ENCODE results near the gene GPR84.
"Not testable (repeated sequence)": the region's sequence is repeated elsewhere in the genome, so short reads cannot be mapped to it uniquely, and the experiment has no call there.

Gene GPR84

DNA sequence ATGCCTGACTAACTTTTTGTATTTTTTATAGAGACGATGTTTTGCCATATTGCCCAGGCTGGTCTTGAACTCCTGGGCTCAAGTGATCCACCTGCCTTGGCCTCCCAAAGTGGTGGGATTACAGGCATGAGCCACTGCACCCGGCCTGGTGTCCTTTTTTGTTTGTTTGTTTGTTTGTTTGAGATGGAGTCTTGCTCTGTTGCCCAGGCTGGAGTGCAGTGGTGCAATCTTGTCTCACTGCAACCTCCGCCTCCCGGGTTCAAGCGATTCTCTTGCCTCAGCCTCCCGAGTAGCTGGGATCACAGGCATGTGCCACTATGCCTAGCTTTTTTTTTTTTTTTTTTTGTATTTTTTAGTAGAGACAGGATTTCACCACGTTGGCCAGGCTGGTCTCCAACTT lies 10.0 kb downstream of the GPR84 start:
- not testable (repeated sequence) for DNase-seq

DNA sequence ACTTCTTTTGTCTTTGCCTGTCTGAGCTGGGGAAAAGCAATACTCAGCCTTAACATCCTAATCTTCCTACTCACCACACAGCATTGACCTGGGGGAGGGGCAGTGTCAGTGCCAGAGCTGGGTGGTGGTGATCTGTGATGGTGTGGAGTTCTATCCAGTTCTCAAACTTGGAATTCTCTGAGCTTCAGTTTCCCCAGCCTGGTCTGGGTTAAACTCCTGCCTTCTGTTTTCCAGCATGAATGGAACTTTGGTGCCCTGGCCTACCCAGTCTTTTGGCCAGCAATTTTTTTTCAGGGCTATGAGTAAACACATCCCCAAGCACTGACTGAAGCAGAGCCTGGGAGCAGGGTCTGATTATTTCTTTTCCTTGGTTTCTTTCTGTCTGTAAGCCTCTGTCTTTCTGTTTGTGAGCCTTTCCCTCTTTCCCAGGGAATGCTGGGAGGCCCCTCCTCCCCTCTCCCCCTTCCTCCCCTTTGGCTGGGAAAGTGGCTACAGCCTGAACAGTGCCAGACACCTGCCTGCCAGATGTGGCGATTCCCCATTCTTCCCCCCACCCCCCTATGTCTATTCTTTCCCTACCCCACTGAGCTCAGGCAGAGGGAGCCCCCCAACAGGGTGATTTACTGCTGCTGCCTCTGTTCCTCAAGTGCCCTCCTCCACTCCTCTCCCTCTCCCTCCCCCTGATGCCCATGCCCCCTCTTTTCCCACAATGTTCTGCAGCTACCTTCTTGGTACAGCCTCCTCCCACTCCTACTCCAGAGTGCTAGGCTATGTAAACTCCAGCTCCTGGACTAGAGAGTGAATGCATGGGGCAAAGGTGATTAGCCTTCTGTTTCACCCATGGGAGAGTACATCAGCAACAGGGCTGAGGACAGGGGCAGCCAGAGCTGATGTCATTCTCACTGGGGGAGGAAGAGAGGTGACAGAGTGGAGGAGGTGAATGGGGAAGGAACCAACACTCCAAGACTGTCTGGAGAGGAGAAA lies 11.1 kb downstream of the GPR84 start:
- no peak for DNase-seq

DNA sequence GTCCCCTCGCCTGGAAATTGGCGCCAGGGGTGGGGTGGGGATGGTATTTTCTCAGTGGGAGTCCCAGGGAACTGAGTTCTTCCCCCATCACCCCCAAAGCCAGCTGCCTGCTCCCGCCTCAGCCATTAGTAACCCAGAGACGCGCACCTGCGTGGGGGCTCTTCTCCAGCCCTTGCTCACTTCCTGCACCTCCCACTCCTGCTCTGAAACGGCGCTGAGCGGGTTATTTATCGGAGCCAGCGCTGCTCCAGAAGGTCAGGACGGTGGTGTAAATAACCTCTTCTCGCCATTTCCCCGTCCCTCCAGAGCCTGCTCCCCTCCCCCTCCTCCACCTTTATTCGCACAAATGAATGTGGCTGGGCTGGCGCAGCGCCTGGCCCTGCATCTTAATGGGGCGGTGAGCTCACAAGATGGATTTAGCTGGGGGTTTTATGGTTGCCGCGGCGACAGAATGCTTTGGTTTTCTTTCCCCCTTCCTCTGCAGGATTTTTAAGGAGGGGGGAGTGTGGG lies 12.2 kb downstream of the GPR84 start:
- DNase-seq, result no peak

DNA sequence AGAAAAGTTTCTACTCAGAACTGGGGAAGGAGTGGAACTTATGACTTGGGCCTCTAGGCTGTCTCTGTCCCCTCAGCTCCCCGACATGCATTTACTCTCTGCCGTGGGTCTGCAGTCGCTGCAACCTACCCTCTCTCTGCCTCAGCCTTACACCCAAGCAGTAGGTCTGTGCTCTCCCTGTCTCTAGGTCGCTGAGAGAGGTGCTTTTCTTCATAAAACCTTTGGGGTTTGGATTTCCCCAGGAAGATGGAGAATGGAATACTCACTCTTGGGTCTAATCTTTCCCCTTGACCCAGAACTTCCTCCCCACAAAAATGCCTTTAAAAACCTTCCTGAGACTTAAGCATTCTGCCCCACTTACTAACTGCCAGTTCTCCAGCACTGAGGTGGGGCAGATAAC lies 12.9 kb downstream of the GPR84 start:
- no peak for DNase-seq

DNA sequence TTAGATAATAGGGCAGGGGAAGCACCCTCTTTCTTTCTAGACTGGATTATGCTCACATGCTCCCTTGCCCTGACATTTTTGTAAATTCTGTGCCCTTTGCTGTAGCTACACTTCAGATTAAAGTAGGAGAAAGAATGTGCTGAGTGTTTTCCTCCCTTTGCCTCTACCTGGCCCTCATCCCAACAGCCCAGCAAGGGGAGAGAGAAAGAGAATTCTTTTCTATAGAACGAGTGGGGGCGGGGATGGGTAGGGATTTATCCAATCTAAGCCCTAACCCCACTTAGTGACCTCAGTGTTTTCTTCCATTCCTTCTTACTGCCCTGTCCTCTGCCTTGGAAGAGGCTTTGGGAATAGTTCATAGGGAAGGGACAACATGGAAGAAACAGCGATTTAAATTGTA lies 13.5 kb downstream of the GPR84 start:
- DNase-seq, result no peak

DNA sequence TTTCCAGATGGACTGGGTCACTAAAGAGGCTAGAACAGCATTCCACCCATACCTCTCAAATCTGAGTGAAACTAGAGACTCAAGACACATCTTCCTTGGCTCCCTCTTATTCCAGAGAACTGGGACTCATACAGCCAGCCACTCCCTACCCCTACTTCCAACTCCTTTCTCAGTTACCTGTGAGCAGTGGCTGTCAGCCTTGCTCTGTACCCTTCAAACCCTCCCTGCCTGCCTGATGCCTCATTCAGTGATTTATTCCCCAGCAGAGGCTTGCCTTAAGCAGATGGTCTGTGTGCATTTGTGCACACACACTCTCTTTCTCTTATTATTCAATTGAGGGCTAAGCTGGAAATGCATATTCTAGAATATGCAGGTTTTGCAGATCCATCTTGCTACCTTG lies 14.6 kb downstream of the GPR84 start:
- DNase-seq, result no peak

DNA sequence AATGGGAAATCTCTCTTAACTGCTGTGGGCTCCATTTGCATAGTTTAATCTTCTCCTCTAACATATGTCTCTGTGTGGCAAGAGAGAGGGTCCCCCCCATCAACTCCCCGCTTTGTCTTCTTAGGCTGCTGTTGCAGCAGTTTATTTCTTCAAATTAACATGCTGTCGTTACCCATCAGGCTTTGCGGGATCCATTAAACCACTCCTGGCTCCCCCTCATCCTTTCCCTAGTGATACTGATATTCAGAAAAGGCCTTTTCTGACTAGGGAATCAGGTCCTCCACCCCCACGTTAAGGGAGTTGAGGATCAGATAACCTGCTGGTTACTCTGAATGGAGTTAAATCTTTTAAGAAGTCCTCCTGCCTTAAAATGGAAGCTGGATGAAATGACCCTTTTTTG lies 15.2 kb downstream of the GPR84 start:
- DNase-seq, result no peak

DNA sequence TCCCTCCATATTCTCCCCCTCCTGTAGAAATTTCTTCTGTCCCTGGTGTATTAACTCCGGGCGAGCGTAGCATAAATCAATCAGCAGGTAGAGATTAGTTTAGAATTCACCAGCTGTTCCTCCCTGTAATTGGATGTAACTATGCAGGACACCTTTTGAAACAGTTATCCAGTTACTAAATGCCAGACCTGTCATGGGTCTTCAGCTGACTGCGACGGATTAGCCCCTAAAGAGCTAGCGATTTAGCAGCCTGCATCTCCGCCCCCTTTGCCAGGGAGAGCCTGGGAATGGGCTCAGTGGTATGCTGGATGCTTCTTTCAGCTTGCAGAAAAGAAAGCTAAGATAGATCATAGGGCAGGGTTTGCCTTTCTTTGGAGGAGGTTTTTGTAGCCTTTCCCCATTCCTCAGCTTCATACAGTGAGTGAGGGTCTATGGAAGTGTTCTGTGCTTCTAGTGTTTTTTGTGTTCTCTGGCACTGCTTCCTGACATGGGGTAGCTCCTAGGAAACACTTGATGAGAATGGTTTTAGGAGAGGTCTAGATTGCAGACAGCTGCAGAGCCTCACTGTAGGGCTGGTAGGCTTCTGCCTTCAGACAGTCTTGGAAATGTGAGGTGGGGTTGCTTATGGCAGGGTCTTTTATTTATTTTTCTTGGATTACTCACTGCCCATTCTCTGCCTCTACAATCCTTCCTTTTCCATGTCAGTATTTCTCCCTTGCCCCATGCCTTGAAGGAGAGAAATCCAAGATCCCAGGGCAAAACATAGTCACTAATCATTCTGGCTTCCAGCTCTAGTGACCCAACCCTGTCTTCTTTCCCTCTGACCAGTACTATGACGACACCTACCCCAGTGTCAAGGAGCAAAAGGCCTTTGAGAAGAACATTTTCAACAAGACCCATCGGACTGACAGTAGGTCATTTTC lies 22.6 kb downstream of the GPR84 start:
- no peak for DNase-seq

DNA sequence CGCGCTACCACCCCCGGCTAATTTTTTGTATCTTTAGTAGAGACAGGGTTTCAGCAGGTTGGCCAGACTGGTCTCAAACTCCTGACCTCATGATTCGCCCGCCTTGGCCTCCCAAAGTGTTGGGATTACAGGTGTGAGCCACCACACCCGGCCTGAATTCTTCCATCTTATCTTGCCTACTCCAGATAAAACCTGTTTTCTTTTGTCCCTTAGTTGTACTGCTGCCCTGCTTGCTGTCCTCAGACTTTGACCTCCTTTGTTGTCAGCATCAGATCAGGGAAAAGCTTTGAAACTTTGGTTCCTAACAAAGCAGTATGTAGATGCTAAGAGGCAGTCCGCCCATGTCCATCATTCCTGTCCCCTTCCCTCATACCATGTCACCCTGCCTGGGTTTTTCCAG lies 23.4 kb downstream of the GPR84 start:
- DNase-seq, result no peak

DNA sequence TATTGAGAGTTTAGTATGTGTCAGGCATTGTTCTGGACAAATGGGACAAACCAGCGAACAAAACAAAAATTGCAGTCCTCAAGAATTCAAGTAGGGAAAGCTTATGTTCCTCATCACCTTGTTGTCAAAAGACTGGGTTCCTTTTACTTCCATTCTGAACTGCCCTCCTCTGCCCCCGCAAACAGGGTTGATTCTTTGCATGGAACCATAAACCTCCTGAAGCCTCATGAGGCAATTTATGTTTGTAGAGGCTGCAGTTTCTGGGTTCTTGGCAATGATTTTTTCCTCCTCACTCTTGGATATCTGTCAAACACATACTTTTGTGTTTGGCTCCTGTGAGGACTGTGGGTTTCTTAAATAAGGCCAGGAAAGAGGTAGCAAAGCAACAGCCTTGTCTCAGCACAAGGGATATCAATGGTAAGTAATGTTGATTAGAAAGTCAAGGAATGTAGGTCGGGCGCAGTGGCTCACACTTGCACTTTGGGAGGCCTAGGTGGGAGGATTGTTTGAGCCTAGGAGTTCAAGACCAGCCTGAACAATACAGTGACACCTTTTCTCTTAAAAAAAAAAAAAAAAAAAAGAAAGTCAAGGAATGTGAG lies 25.5 kb downstream of the GPR84 start:
- DNase-seq, result no peak

DNA sequence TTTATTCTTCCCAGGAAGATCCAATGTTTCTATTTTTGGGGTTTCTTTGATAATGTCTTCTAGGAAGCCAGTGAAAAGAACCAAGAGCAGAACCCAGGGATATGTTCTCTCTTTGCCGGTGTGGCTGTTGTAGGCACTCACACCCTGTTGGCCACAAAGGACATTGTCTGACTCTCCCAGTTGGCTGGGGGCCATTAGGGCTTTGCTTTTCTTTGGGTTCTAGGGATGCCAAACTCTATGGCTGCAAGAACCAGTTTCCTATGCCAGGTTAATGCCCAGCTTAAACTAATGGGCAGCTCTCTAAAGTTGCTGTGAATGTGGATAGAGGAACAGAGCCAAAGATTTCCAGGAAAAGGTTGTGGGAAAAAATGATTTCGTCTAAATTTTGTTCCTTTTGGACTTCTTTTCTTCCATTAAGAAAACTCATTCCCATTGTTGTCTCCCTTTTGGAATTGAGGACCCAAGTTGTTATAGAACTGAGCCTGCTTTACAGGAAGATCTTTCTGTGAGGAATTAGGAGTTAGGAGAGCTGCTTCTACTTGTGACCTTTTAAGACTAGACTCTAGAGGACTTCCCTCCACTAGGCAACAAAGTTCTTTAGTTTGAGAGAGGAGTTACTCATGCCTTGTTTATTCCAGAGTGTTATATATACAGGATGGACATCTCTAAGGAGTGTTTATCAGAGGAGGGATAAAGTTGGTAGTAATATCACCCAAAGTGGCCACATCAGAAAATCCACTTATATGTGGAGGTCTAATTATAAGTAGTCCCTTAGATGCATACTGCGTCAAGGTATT lies 26.2 kb downstream of the GPR84 start:
- DNase-seq, result no peak

DNA sequence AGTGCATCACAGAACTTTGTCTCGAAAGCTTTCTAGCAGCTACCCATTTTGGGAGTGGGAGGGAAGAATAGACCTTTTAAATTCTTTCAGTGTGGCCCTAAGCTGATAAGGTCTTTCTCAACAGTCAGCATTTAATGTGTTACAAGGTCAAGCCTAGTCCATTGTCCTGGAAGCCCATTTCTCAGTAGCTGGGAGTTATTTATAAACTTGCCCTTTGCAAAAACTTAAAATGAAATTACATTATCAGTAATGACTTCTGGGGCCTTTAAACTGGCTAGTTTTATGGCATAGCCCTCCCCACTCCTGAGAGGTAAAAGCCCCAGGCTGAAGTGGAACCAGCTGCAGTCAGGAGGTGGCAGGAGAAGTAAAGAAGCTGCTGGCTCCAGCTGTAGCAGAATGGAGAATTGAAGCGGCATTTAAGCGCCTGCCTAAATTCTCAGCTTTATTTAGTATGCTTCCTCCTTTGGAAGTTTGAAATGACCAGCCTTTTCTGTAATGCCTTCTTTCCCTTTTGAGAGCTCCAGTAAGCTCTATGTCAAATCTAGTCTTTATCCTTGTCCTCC lies 26.9 kb downstream of the GPR84 start:
- DNase-seq, result no peak

DNA sequence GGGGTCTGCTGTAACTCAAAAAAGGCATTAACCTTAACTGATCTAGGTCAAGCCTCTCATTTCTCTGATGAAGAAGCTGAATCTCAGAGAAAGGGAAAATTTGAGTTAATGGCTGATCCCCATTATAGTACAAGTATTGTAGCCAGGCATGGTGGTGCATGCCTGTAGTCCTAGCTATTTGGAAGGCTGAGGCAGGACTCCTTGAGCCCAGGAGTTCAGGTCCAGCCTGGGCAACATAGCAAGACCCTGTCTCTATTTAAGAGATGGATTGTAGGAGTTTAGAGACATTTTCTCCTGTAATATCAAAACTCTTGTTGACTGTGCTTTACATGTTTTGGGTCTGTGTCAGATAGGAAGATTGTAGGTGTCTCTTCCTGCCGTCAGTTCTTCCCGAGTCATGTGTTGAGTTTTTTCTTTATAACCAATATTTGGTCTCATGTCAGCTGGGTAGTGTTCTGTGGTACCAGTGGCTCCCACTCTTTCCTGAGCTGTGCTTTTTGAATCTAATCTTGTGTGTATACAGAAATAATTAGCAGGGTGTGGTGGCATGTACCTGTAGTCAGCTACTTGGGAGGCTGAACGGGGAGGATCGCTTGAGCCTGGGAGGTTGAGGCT lies 30.8 kb downstream of the GPR84 start:
- DNase-seq, result no peak

DNA sequence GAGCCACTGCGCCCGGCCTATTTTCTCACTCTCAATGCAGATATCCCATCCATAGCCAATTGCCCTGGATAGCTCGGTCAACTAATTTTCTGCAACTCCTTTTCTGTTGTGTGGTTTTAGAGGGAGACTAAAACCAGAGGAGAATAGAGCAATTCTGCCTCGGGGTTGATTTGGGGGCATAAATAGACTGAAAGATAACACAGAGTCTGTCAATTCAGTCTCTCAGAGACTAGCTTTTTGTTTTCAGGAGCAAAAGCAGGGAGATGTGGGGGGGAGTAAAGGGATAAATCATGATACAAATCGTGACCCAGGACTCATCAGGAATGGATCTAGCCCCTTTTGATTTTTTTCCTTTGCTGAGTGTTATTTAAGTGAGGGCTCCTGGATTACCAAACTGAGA lies 32.8 kb downstream of the GPR84 start:
- DNase-seq, result no peak

DNA sequence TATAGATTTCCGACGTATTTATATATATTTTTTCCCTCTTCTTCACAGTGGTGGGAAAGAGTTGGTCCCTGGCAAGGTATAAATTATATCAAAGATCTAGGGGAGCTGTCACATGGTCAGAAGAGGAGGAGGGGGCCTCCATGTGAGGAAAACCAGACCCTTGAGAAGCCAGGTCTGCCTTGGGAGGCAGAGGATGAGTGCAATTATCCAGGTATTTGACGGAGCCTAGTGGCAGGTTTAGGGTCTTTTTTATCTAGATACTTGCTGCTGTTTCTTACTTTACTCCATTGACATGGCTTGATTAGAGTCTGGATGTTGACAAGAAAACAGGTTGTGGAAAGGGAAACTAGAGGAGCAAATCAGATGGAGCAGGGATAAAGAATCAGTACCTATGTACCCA lies 33.8 kb downstream of the GPR84 start:
- DNase-seq, result no peak

DNA sequence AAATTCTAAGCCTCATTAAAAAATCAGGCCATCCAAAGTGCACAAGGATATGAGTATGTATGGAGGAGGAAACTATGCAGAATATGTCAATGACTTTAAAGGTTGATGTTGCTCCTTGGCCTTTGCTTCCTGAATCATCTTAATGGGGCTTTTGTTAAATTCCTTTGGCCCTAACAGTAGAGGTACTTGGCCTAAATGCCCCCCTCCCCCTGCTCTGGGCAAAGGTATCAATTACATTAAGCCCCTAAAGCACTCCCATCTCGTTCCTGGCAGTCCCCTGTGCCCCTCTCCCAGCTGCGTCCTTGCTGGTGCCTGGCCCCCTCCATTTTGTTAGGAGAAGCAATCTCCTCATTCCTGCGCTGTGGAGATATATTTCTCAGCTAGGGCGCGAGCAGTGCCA lies 34.5 kb downstream of the GPR84 start:
- no peak for DNase-seq

DNA sequence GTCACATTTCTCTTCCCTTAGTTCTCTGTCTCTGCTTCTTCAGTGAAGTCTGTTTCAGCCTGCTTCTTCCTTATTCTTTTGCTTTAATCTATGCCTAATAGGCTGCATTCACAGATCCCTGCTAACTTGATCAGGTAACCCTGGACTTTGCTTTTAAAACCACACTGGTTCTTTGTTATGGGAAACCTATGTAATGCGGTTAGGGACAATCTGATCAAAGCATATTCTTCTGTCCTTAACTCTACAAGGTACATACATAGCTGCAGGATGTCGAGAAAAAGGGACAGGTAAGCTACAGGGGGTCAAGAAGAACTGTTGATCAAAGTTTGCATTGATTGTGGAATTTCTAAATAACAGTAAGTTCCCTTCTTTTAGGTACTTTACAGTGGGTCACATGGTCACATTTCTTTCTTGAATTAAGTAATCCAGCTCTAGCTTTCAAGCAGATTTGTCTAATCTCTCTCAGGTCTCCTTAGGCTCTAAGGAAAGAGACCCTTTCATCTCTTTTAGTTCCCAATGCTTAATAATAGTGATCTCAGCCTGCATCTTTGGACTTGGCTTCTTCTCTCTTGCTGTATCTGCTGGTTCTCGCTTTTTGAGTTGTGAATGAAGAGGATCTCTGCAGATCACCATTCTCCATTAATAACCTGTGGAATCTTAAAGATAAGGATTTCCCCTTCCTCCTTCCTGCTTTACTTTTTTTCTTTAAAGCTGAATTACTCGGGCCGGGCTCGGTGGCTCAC lies 35.5 kb downstream of the GPR84 start:
- DNase-seq, result no peak

DNA sequence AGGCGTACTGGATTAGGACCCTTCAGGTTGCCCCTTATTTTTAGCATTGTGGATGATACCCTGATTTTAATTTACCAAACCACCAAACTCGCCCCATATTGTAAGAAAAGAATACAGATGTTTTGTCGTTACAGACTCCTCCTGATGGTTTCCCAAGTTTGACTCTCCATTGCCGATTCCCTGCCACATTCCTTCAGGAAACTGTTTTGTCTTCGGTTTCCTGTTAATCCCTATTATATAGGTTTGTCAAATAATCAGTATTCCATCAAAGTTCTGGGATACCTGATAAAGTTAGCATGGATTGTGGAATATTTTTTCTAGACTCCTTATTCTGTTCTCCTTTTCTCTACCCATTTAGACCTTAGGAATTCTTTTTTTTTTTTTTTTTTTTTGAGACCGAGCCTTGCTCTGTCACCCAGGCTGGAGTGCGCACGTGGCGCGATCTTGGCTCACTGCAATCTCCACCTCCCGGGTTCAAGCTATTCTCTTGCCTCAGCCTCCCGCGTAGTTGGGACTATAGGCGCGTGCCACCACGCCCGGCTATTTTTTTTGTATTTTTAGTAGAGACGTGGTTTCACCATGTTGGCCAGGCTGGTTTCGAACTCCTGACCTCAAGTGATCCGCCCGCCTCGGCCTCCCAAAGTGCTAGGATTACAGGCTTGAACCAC lies 38.7 kb downstream of the GPR84 start:
- not testable (repeated sequence) for DNase-seq

DNA sequence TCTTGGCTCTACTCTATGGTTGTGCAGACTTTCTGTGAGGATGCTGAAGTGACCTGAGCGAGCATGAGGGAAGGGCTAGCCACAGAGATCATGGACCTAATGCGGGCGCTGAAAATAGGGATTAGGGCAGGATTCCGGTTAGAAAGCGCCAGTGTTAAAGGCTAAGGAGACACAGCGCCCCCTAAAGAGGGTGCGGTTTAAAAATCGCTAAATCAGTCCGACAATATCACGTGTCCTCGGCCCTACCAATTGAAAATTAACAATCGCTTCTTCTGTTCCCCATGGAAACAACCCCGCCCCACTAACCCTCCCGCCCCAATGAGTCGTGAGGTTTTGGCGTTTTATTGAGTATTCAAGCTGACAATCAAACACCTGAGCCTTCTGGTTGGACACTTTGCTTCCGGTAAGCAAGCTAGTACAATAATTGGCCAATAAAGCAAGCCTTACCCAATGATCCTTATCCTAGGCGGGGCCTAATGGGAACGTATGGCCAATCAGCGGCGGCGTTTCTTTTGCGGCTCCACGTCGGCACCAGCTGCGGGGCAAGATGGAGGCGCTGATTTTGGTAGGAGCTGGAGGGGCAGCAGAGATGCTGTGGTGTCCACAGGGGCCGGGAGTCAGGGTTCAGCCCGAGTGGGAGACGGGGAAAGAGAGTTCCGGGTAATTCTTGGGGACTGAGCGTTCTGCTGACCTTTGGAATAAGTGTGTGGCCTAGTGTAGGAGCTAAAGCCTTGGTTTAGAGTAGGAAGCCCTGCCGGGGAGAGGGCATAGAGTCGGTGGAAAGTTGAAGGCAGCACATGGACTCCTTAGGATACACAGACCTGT lies 39.5 kb downstream of the GPR84 start, which contains the start of gene COPZ1:
Gene COPZ1, plus strand, starts transcription at position 515 of the 825 bp plus-strand sequence. Its CDS starts 33 bp downstream, at position 548.
- peak; percentile 98 for DNase-seq
